Mammary epithelial cell (primary cell): ENCODE data around the gene UNK.

ENCODE experiments used
- EZH2 ChIP-seq: IDR thresholded peaks from 2 replicates; pipeline ENCODE4 v1.6.1; 2012; ENCODE audit warnings: low read length, inconsistent platforms, borderline replicate concordance
- TF ChIP-seq, protein P1 (sequence below), 2 donors: IDR thresholded peaks in 1 of 2; conservative IDR thresholded peaks in 1 of 2; 2 replicates each; pipeline ENCODE4 v1.5.1; 2011 to 2012; ENCODE audit warnings: inconsistent platforms in 2 of 2, low read length in 2 of 2, mild to moderate bottlenecking in 2 of 2, control low read depth in 1 of 2, low read depth in 1 of 2; ENCODE audit not compliant: insufficient read depth in 1 of 2; ENCODE audit errors: extremely low read depth in 1 of 2

DNA sequence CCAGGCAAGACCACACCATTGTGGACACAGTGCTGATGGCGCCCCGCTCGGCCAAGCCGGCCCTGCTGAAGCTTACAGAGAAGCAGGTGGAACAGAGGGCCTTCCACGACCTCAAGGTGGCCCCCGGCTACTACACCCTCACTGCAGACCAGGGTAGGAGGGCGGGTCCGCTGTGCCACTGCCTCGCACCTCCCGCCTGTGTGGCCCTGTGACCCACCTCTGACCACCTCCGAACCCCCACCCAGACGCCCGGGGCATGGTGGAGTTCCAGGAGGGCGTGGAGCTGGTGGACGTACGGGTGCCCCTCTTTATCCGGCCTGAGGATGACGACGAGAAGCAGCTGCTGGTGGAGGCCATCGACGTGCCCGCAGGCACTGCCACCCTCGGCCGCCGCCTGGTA lies 42.3 kb upstream of the UNK start:
- TF ChIP-seq, protein P1, sequence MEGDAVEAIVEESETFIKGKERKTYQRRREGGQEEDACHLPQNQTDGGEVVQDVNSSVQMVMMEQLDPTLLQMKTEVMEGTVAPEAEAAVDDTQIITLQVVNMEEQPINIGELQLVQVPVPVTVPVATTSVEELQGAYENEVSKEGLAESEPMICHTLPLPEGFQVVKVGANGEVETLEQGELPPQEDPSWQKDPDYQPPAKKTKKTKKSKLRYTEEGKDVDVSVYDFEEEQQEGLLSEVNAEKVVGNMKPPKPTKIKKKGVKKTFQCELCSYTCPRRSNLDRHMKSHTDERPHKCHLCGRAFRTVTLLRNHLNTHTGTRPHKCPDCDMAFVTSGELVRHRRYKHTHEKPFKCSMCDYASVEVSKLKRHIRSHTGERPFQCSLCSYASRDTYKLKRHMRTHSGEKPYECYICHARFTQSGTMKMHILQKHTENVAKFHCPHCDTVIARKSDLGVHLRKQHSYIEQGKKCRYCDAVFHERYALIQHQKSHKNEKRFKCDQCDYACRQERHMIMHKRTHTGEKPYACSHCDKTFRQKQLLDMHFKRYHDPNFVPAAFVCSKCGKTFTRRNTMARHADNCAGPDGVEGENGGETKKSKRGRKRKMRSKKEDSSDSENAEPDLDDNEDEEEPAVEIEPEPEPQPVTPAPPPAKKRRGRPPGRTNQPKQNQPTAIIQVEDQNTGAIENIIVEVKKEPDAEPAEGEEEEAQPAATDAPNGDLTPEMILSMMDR (conservative IDR thresholded peaks at IDR 0.05 in 1 of 2, IDR thresholded peaks at IDR 0.05 in 1 of 2; ENCODE audit: extremely low read depth in 1 of 2, insufficient read depth in 1 of 2, low read depth in 1 of 2, low read length in 2 of 2): no peak
- TF ChIP-seq EZH2: no peak
